HG03064 (cell line): ENCODE results near the gene ZNF419.

ENCODE experiments used
- ATAC-seq: cut with Tn5 transposase; IDR thresholded peaks from one replicate; pipeline ENCODE4 v1.9.1; 2021; ENCODE audit warnings: low read depth; ENCODE audit not compliant: unreplicated experiment

ZNF419 gene

GRCh38 chr19:57527136-57527881, 39.8 kb downstream of the ZNF419 start, which contains the start of gene ZNF549:
TSS of gene ZNF549 (plus strand) at chr19:57527356. CDS start at chr19:57527574, 218 bp downstream.
- ATAC-seq: peak; percentile 97

GRCh38 chr19:57537953-57538547, 50.5 kb downstream of the ZNF419 start:
- ATAC-seq: no peak
